Transverse colon (tissue), 4 donors: ENCODE results near the gene ASB4.

Source experiments
- EP300 ChIP-seq: sonication (generic); formaldehyde crosslinking; IDR thresholded peaks from one replicate; pipeline ENCODE4 v1.6.1; 2017; ENCODE audit warnings: antibody characterized with exemption, low read depth
- POLR2A ChIP-seq: fragments of 450-650 bp; IDR thresholded peaks from one replicate; pipeline ENCODE4 v1.6.1; 2016; ENCODE audit warnings: antibody characterized with exemption, mild to moderate bottlenecking, moderate library complexity
- POLR2AphosphoS5 ChIP-seq, 3 donors: sonication (generic); formaldehyde crosslinking; IDR thresholded peaks; one replicate each; pipeline ENCODE4 v1.6.1; 2016; ENCODE audit warnings: antibody characterized with exemption in 3 of 3
- TF ChIP-seq, protein P1 (sequence below), 5 experiments: fragments of 200-600 bp in 3 of 5; fragments of 450-650 bp in 2 of 5; sonication (generic) in 3 of 5; IDR thresholded peaks; 1 replicate in 2 of 5; 2 replicates in 3 of 5; pipeline ENCODE4 v1.5.1; 2016 to 2017; ENCODE audit warnings: antibody characterized with exemption in 5 of 5, inconsistent platforms in 3 of 5, mild to moderate bottlenecking in 2 of 5, moderate library complexity in 1 of 5

DNA sequence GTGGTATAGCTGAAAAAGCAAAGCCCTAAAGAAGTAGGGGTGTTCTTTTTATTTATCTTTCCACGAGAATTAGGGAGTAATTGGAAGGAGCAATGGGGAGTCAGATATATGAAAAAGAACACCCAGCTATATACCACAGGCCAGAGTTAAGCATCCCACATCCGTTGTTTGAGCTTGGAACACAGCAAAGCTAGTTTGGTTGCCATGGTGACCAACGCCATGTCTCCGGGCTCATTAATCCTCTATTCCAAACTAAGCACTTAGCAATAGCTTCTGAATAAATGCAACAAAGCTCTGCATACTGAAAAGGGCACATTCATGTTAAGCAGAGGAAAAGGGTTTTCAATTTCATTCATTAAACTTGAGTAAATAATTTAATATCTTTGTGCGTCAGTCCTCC lies 23.5 kb downstream of the ASB4 start:
- TF ChIP-seq POLR2A (no peak), POLR2AphosphoS5 (IDR thresholded peaks at IDR 0.05) (no peak), EP300 (no peak)
- TF ChIP-seq, protein P1, sequence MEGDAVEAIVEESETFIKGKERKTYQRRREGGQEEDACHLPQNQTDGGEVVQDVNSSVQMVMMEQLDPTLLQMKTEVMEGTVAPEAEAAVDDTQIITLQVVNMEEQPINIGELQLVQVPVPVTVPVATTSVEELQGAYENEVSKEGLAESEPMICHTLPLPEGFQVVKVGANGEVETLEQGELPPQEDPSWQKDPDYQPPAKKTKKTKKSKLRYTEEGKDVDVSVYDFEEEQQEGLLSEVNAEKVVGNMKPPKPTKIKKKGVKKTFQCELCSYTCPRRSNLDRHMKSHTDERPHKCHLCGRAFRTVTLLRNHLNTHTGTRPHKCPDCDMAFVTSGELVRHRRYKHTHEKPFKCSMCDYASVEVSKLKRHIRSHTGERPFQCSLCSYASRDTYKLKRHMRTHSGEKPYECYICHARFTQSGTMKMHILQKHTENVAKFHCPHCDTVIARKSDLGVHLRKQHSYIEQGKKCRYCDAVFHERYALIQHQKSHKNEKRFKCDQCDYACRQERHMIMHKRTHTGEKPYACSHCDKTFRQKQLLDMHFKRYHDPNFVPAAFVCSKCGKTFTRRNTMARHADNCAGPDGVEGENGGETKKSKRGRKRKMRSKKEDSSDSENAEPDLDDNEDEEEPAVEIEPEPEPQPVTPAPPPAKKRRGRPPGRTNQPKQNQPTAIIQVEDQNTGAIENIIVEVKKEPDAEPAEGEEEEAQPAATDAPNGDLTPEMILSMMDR (IDR thresholded peaks at IDR 0.05) = no peak
